ENCODE data around the gene ARHGEF28.
A peak's percentile ranks its signal among the peaks of the same experiment; 100 is the strongest.

The ARHGEF28 gene

GRCh38 chr5:73776405-73776804 is 150.4 kb downstream of the ARHGEF28 start:
- DNase-seq (ENCODE audit: low read depth in 2 of 2) = no peak

GRCh38 chr5:73777192-73777591 is 151.2 kb downstream of the ARHGEF28 start:
- DNase-seq (ENCODE audit: low read depth in 2 of 2) = no peak

GRCh38 chr5:73780302-73781080 is 154.5 kb downstream of the ARHGEF28 start:
- no peak for DNase-seq (ENCODE audit: low read depth in 2 of 2)

- DNase-seq (ENCODE audit: low read depth in 2 of 2) = no peak
Measured at GRCh38 chr5:73781107-73781768, 155.2 kb downstream of the ARHGEF28 start.

- DNase-seq (ENCODE audit: low read depth in 2 of 2) = no peak
Measured at GRCh38 chr5:73783828-73784227, 157.8 kb downstream of the ARHGEF28 start.

GRCh38 chr5:73786043-73786831 is 160.2 kb downstream of the ARHGEF28 start:
- no peak for DNase-seq (ENCODE audit: low read depth in 2 of 2)

- DNase-seq (ENCODE audit: low read depth in 2 of 2) = no peak
Measured at GRCh38 chr5:73789851-73790281, 163.9 kb downstream of the ARHGEF28 start.

GRCh38 chr5:73791389-73791788 is 165.4 kb downstream of the ARHGEF28 start:
- DNase-seq (ENCODE audit: low read depth in 2 of 2) = no peak

GRCh38 chr5:73792687-73793320 is 166.8 kb downstream of the ARHGEF28 start:
- DNase-seq (ENCODE audit: low read depth in 2 of 2) = peak; percentile 44 to 64

- DNase-seq (ENCODE audit: low read depth in 2 of 2) = no peak
Measured at GRCh38 chr5:73793911-73794310, 167.9 kb downstream of the ARHGEF28 start.

- DNase-seq (ENCODE audit: low read depth in 2 of 2) = no peak
Measured at GRCh38 chr5:73796164-73797131, 170.5 kb downstream of the ARHGEF28 start.

- no peak for DNase-seq (ENCODE audit: low read depth in 2 of 2)
Measured at GRCh38 chr5:73797132-73797510, 171.1 kb downstream of the ARHGEF28 start.

- no peak for DNase-seq (ENCODE audit: low read depth in 2 of 2)
Measured at GRCh38 chr5:73799401-73799972, 173.5 kb downstream of the ARHGEF28 start.

- no peak for DNase-seq (ENCODE audit: low read depth in 2 of 2)
Measured at GRCh38 chr5:73801686-73802085, 175.7 kb downstream of the ARHGEF28 start.

GRCh38 chr5:73805449-73805848 is 179.5 kb downstream of the ARHGEF28 start:
- DNase-seq (ENCODE audit: low read depth in 2 of 2) = no peak

GRCh38 chr5:73808911-73809310 is 182.9 kb downstream of the ARHGEF28 start:
- no peak for DNase-seq (ENCODE audit: low read depth in 2 of 2)

GRCh38 chr5:73810429-73810828 is 184.4 kb downstream of the ARHGEF28 start:
- no peak for DNase-seq (ENCODE audit: low read depth in 2 of 2)

- no peak for DNase-seq (ENCODE audit: low read depth in 2 of 2)
Measured at GRCh38 chr5:73812457-73812856, 186.5 kb downstream of the ARHGEF28 start.

- no peak for DNase-seq (ENCODE audit: low read depth in 2 of 2)
Measured at GRCh38 chr5:73812962-73813588, 187.1 kb downstream of the ARHGEF28 start.
